H9 (cell line): ENCODE measurements around the gene ZRANB3. TPM values are rescaled to one million over a fixed set of nuclear protein-coding genes. Genes with fewer than 3 reads are reported as not detected.

Source experiments
- DNase-seq: peaks from one replicate; pipeline ENCODE4 v3.0.0-alpha.2; 2017
- H2AFZ ChIP-seq: one replicate; pipeline ENCODE4 v1.6.1; 2013; ENCODE audit warnings: mild to moderate bottlenecking, low read length, control low read depth, moderate library complexity
- H2AK5ac ChIP-seq: 2 replicates; pipeline ENCODE4 v1.6.1; 2013; ENCODE audit warnings: low read length, control low read depth, mixed read lengths; ENCODE audit not compliant: insufficient read length
- H2BK120ac ChIP-seq: one replicate; pipeline ENCODE4 v1.6.1; 2013; ENCODE audit warnings: low read depth, mild to moderate bottlenecking, low read length, control low read depth, inconsistent platforms; ENCODE audit not compliant: poor library complexity, severe bottlenecking
- H2BK12ac ChIP-seq: 2 replicates; pipeline ENCODE4 v1.6.1; 2013; ENCODE audit warnings: low read length, control low read depth, mixed read lengths, low read depth; ENCODE audit not compliant: insufficient read length
- H2BK15ac ChIP-seq: 2 replicates; pipeline ENCODE4 v1.6.1; 2013; ENCODE audit warnings: low read depth, low read length, control low read depth
- H2BK20ac ChIP-seq: one replicate; pipeline ENCODE4 v1.6.1; 2013; ENCODE audit warnings: low read depth, mild to moderate bottlenecking, low read length, control low read depth, inconsistent platforms; ENCODE audit not compliant: poor library complexity, severe bottlenecking
- H2BK5ac ChIP-seq: 2 replicates; pipeline ENCODE4 v1.6.1; 2013; ENCODE audit warnings: low read length, control low read depth, mixed read lengths; ENCODE audit not compliant: insufficient read length
- H3K14ac ChIP-seq: 2 replicates; pipeline ENCODE4 v1.6.1; 2013; ENCODE audit warnings: low read length, control low read depth; ENCODE audit not compliant: insufficient read depth
- H3K18ac ChIP-seq: 2 replicates; pipeline ENCODE4 v1.6.1; 2013; ENCODE audit warnings: low read depth, mild to moderate bottlenecking, mixed read lengths, low read length, control low read depth; ENCODE audit not compliant: insufficient read length
- H3K23ac ChIP-seq: 2 replicates; pipeline ENCODE4 v1.6.1; 2013; ENCODE audit warnings: low read length, control low read depth, mixed read lengths, low read depth; ENCODE audit not compliant: insufficient read length
- H3K23me2 ChIP-seq: 2 replicates; pipeline ENCODE4 v1.6.1; 2013; ENCODE audit warnings: low read depth, mild to moderate bottlenecking, mixed read lengths, low read length, control low read depth; ENCODE audit not compliant: insufficient read length, poor library complexity, severe bottlenecking
- H3K27ac ChIP-seq: 2 replicates; pipeline ENCODE4 v1.5.1; 2013; ENCODE audit warnings: low read length, control low read depth, mixed read lengths, low read depth; ENCODE audit not compliant: insufficient read length
- H3K27me3 ChIP-seq: 2 replicates; pipeline ENCODE4 v1.6.1; 2013; ENCODE audit warnings: low read length, control low read depth, inconsistent platforms; ENCODE audit not compliant: insufficient read depth
- H3K4ac ChIP-seq: 2 replicates; pipeline ENCODE4 v1.6.1; 2013; ENCODE audit warnings: low read depth, mild to moderate bottlenecking, control low read depth, inconsistent platforms, low read length, moderate library complexity
- H3K4me1 ChIP-seq: 2 replicates; pipeline ENCODE4 v1.6.1; 2013; ENCODE audit warnings: low read length, control low read depth, inconsistent platforms; ENCODE audit not compliant: insufficient read depth
- H3K4me2 ChIP-seq: 2 replicates; pipeline ENCODE4 v1.6.1; 2013; ENCODE audit warnings: low read length, control low read depth, mixed read lengths; ENCODE audit not compliant: insufficient read length, insufficient read depth
- H3K56ac ChIP-seq: 2 replicates; pipeline ENCODE4 v1.6.1; 2013; ENCODE audit warnings: low read depth, mild to moderate bottlenecking, mixed read lengths, low read length, control low read depth; ENCODE audit not compliant: insufficient read length
- H3K79me1 ChIP-seq: 2 replicates; pipeline ENCODE4 v1.6.1; 2013; ENCODE audit warnings: low read depth, mild to moderate bottlenecking, moderate library complexity, low read length, control low read depth, inconsistent platforms; ENCODE audit not compliant: insufficient read depth, poor library complexity, severe bottlenecking
- H3K79me2 ChIP-seq: 2 replicates; pipeline ENCODE4 v1.6.1; 2013; ENCODE audit warnings: low read length, control low read depth, inconsistent platforms; ENCODE audit not compliant: insufficient read depth
- H3K9ac ChIP-seq: 2 replicates; pipeline ENCODE4 v1.6.1; 2013; ENCODE audit warnings: low read length, control low read depth, mixed read lengths; ENCODE audit not compliant: insufficient read length; ENCODE audit errors: extremely low read depth
- H3K9me3 ChIP-seq: one replicate; pipeline ENCODE4 v1.6.1; 2013; ENCODE audit warnings: low read depth, low read length, inconsistent platforms; ENCODE audit not compliant: control insufficient read depth
- H3T11ph ChIP-seq: one replicate; pipeline ENCODE4 v1.6.1; 2013; ENCODE audit warnings: mild to moderate bottlenecking, low read length, control low read depth, inconsistent platforms
- H4K20me1 ChIP-seq: one replicate; pipeline ENCODE4 v1.6.1; 2013; ENCODE audit not compliant: control insufficient read depth, insufficient read length, insufficient read depth
- H4K5ac ChIP-seq: 2 replicates; pipeline ENCODE4 v1.6.1; 2013; ENCODE audit warnings: low read depth, mild to moderate bottlenecking, mixed read lengths, low read length, control low read depth; ENCODE audit not compliant: insufficient read length
- H4K8ac ChIP-seq: replicated peaks from 2 replicates; pipeline ENCODE4 v1.6.1; 2013; ENCODE audit warnings: low read length, control low read depth, mixed read lengths, low read depth; ENCODE audit not compliant: insufficient read length
- H4K91ac ChIP-seq: 2 replicates; pipeline ENCODE4 v1.6.1; 2013; ENCODE audit warnings: low read depth, mild to moderate bottlenecking, moderate library complexity, mixed read lengths, low read length, control low read depth; ENCODE audit not compliant: insufficient read length
- H3K27ac Mint-ChIP-seq, 3 experiments: 2 replicates in 2 of 3; 3 replicates in 1 of 3; pipeline ENCODE4 v1.8.0; 2020 to 2021; ENCODE audit warnings: mixed read lengths in 3 of 3, mild to moderate bottlenecking in 1 of 3, moderate library complexity in 1 of 3
- H3K27me3 Mint-ChIP-seq: 2 replicates; pipeline ENCODE4 v1.8.0; 2021; ENCODE audit warnings: low read depth, mild to moderate bottlenecking, moderate library complexity, mixed read lengths
- H3K36me3 Mint-ChIP-seq, 3 experiments: 2 replicates in 2 of 3; 3 replicates in 1 of 3; pipeline ENCODE4 v1.8.0; 2020 to 2021; ENCODE audit warnings: low read depth in 3 of 3, mixed read lengths in 3 of 3; ENCODE audit not compliant: insufficient read depth in 1 of 3
- H3K4me1 Mint-ChIP-seq, 2 experiments: 2 replicates each; pipeline ENCODE4 v1.8.0; 2020; ENCODE audit warnings: mixed read lengths in 2 of 2
- H3K4me3 Mint-ChIP-seq, 2 experiments: 2 replicates in 1 of 2; 3 replicates in 1 of 2; pipeline ENCODE4 v1.8.0; 2020 to 2021; ENCODE audit warnings: mild to moderate bottlenecking in 2 of 2, mixed read lengths in 2 of 2, moderate library complexity in 1 of 2
- H3K9me3 Mint-ChIP-seq, 2 experiments: 2 replicates in 1 of 2; 3 replicates in 1 of 2; pipeline ENCODE4 v1.8.0; 2020; ENCODE audit warnings: mild to moderate bottlenecking in 2 of 2, mixed read lengths in 2 of 2, moderate library complexity in 1 of 2
- CTCF ChIP-seq: fragments of 200-600 bp; sonication (generic); conservative IDR thresholded peaks from 3 replicates; pipeline ENCODE4 v1.8.0; 2021; ENCODE audit warnings: antibody characterized with exemption, mild to moderate bottlenecking
- WGBS: extraction: QIAGEN DNeasy Blood & Tissue Kit; methylation state at CpG from one replicate; pipeline ENCODE4 v1.1.7; 2013; ENCODE audit warnings: missing lambda C conversion rate, low lambda C conversion rate, mixed read lengths; ENCODE audit not compliant: insufficient read length; ENCODE audit errors: extremely low coverage; 5-methylcytosine and 5-hydroxymethylcytosine counted together
- total RNA-seq: library from RNA; stranded (reverse); gene quantifications from 2 replicates; pipeline ENCODE4 v1.2.1, GENCODE V29; 2021

Gene ZRANB3
- total RNA-seq, 1 experiment from 2014 or later: 16.7 TPM

GRCh38 chr2:135167273-135167672, 363.7 kb downstream of the ZRANB3 start:
- Mint-ChIP-seq H3K4me1 (peaks cover 3 to 8% of the 10 kb centered on the region in 2 experiments; a peak in 1 of 4 replicates), H3K9me3 (no peaks in the 10 kb centered on the region), H3K4me3 (no peak overlapping the region), H3K27me3 (no peaks in the 10 kb centered on the region), H3K27ac (peak overlapping the region in 1 of 3 experiments; percentile 8; a peak in 3 of 7 replicates), H3K36me3 (peaks cover 39 to 68% (median 57%) of the 10 kb centered on the region in 3 experiments)
- H3K18ac ChIP-seq: no peak overlapping the region
- H4K20me1 ChIP-seq: no peaks in the 10 kb centered on the region
- no peak overlapping the region for H2BK120ac ChIP-seq
- no peak overlapping the region for H4K5ac ChIP-seq
- no peaks in the 10 kb centered on the region for H3K27me3 ChIP-seq
- no peak for DNase-seq
- H3K14ac ChIP-seq: no peak overlapping the region
- no peak overlapping the region for H3K56ac ChIP-seq
- no peak overlapping the region for H3K9ac ChIP-seq
- no peaks in the 10 kb centered on the region for H3K23me2 ChIP-seq
- H2BK12ac ChIP-seq: no peak overlapping the region
- H3T11ph ChIP-seq: no peak overlapping the region
- H3K4me2 ChIP-seq: no peak overlapping the region
- H3K4ac ChIP-seq: no peak overlapping the region
- H4K91ac ChIP-seq: no peak overlapping the region
- H2AK5ac ChIP-seq: no peak overlapping the region
- no peaks in the 10 kb centered on the region; the same call in 1 of the 2 replicates for H3K4me1 ChIP-seq
- no peak overlapping the region for H3K23ac ChIP-seq
- no peaks in the 10 kb centered on the region for H3K79me2 ChIP-seq
- TF ChIP-seq CTCF: no peak
- H4K8ac ChIP-seq: no peak overlapping the region
- no peak overlapping the region for H2AFZ ChIP-seq
- no peak overlapping the region for H2BK15ac ChIP-seq
- H3K27ac ChIP-seq: no peak overlapping the region
- H2BK5ac ChIP-seq: no peak overlapping the region
- no peaks in the 10 kb centered on the region for H3K79me1 ChIP-seq
- no peaks in the 10 kb centered on the region for H3K9me3 ChIP-seq
- H2BK20ac ChIP-seq: no peak overlapping the region
- no CpG with 5 or more reads among the region's 1 CpG for WGBS
